ENCODE data around the gene KYAT1. TPM values are rescaled to one million over a fixed set of nuclear protein-coding genes. Genes with fewer than 3 reads are reported as not detected.
A peak's percentile ranks its signal among the peaks of the same experiment; 100 is the strongest.

Gene KYAT1
- total and polyA plus RNA-seq, 2 of the 13 experiments (the other 11 are each of a cell fraction or from before 2014, with no cell fraction given) = 9.2 to 46.5 TPM

DNA sequence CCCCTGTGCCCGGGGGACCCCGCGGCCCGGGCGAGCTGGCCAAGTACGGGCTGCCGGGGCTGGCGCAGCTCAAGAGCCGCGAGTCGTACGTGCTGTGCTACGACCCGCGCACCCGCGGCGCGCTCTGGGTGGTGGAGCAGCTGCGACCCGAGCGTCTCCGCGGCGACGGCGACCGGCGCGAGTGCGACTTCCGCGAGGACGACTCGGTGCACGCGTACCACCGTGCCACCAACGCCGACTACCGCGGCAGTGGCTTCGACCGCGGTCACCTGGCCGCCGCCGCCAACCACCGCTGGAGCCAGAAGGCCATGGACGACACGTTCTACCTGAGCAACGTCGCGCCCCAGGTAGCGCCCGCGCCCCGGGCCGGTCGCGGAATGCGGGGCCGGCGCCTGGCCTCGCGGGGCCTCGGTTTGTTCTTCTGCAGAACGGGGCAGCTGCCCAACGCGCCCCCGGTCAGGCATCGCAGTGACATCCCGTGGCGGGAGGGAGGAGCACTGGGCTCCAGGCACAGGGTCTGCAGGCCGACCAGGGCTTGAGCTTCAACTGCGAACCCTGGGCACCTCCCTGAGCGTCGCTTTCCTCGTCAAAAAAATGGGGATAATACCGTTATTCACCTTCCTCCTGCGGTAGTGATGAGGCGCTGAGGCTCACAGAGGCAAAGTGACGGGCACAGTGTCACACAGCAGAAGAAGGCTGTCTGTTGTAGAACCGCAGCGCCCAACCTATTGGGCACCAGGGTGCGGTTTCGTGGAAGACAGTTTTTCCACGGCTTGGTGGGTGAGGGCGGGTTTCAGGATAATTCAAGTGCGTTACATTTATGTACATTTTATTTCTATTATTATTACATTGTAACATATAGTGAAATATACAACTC is 62.7 kb downstream of the KYAT1 start (continued):
- TF ChIP-seq, protein P1, sequence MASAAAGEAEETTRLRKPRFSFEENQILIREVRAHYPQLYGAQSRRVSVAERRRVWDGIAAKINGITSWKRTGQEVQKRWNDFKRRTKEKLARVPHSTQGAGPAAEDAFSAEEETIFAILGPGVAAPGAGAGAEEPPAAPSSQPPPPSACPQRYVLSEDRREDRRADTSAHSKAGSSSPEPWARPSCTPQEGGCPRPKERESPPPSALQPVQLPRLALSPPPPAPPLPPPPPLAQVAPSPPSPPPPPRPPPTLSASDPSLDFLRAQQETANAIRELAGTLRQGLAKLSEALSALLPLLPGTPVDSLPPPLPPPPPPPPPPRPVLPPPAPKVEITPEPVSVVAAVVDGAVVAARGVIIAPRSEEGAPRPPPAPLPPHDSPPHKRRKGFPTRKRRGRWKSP (CRISPR knock-in tag; IDR thresholded peaks at IDR 0.05) = peak; percentile 41; the same call in 1 of the 2 replicates
- no peak for TF ChIP-seq ZSCAN22 (CRISPR knock-in tag; IDR thresholded peaks at IDR 0.05)
- TF ChIP-seq ZFY (CRISPR knock-in tag; IDR thresholded peaks at IDR 0.05) = peak; percentile 58
- TF ChIP-seq, protein P2, sequence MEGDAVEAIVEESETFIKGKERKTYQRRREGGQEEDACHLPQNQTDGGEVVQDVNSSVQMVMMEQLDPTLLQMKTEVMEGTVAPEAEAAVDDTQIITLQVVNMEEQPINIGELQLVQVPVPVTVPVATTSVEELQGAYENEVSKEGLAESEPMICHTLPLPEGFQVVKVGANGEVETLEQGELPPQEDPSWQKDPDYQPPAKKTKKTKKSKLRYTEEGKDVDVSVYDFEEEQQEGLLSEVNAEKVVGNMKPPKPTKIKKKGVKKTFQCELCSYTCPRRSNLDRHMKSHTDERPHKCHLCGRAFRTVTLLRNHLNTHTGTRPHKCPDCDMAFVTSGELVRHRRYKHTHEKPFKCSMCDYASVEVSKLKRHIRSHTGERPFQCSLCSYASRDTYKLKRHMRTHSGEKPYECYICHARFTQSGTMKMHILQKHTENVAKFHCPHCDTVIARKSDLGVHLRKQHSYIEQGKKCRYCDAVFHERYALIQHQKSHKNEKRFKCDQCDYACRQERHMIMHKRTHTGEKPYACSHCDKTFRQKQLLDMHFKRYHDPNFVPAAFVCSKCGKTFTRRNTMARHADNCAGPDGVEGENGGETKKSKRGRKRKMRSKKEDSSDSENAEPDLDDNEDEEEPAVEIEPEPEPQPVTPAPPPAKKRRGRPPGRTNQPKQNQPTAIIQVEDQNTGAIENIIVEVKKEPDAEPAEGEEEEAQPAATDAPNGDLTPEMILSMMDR (CRISPR knock-in tag; IDR thresholded peaks at IDR 0.05) = peak; percentile 52
- TF ChIP-seq ZNF549 (CRISPR knock-in tag; IDR thresholded peaks at IDR 0.05) = no peak
- TF ChIP-seq RBM39 (IDR thresholded peaks at IDR 0.05; ENCODE audit: low read depth, low read length, poor library complexity, severe bottlenecking) = no peak
- TF ChIP-seq NFKB2 (CRISPR knock-in tag; IDR thresholded peaks at IDR 0.05; ENCODE audit: borderline replicate concordance) = peak; percentile 73; the same call in 1 of the 2 replicates
- TF ChIP-seq CAMTA2 (CRISPR knock-in tag; IDR thresholded peaks at IDR 0.05; ENCODE audit: borderline replicate concordance) = peak; percentile 75; the same call in 1 of the 2 replicates
- no peak for TF ChIP-seq NKX3-1 (CRISPR knock-in tag; IDR thresholded peaks at IDR 0.05)
- TF ChIP-seq ZNF337 (CRISPR knock-in tag; IDR thresholded peaks at IDR 0.05; ENCODE audit: borderline replicate concordance, low read depth) = no peak
- peak; percentile 80; the same call in 1 of the 2 replicates for TF ChIP-seq CENPT (CRISPR knock-in tag; IDR thresholded peaks at IDR 0.05; ENCODE audit: low read depth)
- peak; percentile 31; the same call in 1 of the 2 replicates for TF ChIP-seq EED (CRISPR knock-in tag; IDR thresholded peaks at IDR 0.05)
- peak; percentile 74 for TF ChIP-seq RBFOX2 (IDR thresholded peaks at IDR 0.05; ENCODE audit: low read depth, low read length)
- peak; percentile 55; the same call in 1 of the 2 replicates for TF ChIP-seq MYNN (CRISPR knock-in tag; IDR thresholded peaks at IDR 0.05; ENCODE audit: low read depth)
- TF ChIP-seq, protein P3, sequence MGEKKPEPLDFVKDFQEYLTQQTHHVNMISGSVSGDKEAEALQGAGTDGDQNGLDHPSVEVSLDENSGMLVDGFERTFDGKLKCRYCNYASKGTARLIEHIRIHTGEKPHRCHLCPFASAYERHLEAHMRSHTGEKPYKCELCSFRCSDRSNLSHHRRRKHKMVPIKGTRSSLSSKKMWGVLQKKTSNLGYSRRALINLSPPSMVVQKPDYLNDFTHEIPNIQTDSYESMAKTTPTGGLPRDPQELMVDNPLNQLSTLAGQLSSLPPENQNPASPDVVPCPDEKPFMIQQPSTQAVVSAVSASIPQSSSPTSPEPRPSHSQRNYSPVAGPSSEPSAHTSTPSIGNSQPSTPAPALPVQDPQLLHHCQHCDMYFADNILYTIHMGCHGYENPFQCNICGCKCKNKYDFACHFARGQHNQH (CRISPR knock-in tag; IDR thresholded peaks at IDR 0.05) = no peak
- TF ChIP-seq RAD21 (CRISPR knock-in tag; IDR thresholded peaks at IDR 0.05) = 0 out of 2 replicates have a peak, but pooled peaks have one; percentile 15
- TF ChIP-seq RFXAP (CRISPR knock-in tag; IDR thresholded peaks at IDR 0.05; ENCODE audit: borderline replicate concordance) = 0 out of 2 replicates have a peak, but pooled peaks have one; percentile 47
- no peak for TF ChIP-seq ZSCAN30 (CRISPR knock-in tag; IDR thresholded peaks at IDR 0.05)
- peak; percentile 35; the same call in 1 of the 2 replicates for TF ChIP-seq ADNP (CRISPR knock-in tag; IDR thresholded peaks at IDR 0.05)
- TF ChIP-seq, protein P4, sequence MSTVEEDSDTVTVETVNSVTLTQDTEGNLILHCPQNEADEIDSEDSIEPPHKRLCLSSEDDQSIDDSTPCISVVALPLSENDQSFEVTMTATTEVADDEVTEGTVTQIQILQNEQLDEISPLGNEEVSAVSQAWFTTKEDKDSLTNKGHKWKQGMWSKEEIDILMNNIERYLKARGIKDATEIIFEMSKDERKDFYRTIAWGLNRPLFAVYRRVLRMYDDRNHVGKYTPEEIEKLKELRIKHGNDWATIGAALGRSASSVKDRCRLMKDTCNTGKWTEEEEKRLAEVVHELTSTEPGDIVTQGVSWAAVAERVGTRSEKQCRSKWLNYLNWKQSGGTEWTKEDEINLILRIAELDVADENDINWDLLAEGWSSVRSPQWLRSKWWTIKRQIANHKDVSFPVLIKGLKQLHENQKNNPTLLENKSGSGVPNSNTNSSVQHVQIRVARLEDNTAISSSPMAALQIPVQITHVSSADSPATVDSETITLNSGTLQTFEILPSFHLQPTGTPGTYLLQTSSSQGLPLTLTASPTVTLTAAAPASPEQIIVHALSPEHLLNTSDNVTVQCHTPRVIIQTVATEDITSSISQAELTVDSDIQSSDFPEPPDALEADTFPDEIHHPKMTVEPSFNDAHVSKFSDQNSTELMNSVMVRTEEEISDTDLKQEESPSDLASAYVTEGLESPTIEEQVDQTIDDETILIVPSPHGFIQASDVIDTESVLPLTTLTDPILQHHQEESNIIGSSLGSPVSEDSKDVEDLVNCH (CRISPR knock-in tag; IDR thresholded peaks at IDR 0.05) = no peak
- TF ChIP-seq MED8 (CRISPR knock-in tag; IDR thresholded peaks at IDR 0.05; ENCODE audit: insufficient replicate concordance) = peak; percentile 83
- no peak for TF ChIP-seq ZBTB20 (CRISPR knock-in tag; IDR thresholded peaks at IDR 0.05; ENCODE audit: borderline replicate concordance, low read depth)
